ENCODE data around the gene CMC1.
"Not testable (repeated sequence)": the region's sequence is repeated elsewhere in the genome, so short reads cannot be mapped to it uniquely, and the experiment has no call there.

CMC1 gene

GRCh38 chr3:28241221-28242160, at the start of gene CMC1:
CMC1 (plus strand) TSS chr3:28241619; CDS start chr3:28241794, 175 bp downstream.
- peak; percentile 89 for DNase-seq (ENCODE audit: low read depth)

GRCh38 chr3:28198161-28198560, 43.3 kb upstream of the CMC1 start:
- DNase-seq (ENCODE audit: low read depth), result no peak
- no peak overlapping the region for H3K4me3 ChIP-seq (ENCODE audit: low read depth, low read length)

More at GRCh38 chr3:28241221-28242160, at the start of gene CMC1:
- peak within 1 kb of the TSS; percentile 92 for H3K4me3 ChIP-seq (ENCODE audit: low read depth, low read length)

GRCh38 chr3:28198974-28199373, 42.4 kb upstream of the CMC1 start:
- DNase-seq (ENCODE audit: low read depth), result no peak
- H3K4me3 ChIP-seq (ENCODE audit: low read depth, low read length), result no peak overlapping the region

- DNase-seq (ENCODE audit: low read depth); H3K4me3 ChIP-seq (ENCODE audit: low read depth, low read length): not testable (repeated sequence)
These were observed 41.8 kb upstream of the CMC1 start for GRCh38 chr3:28199643-28200042.

- not testable (repeated sequence) for H3K4me3 ChIP-seq (ENCODE audit: low read depth, low read length)
These were observed 41.0 kb upstream of the CMC1 start for GRCh38 chr3:28200366-28200848.

GRCh38 chr3:28206479-28206878, 34.9 kb upstream of the CMC1 start:
- H3K4me3 ChIP-seq (ENCODE audit: low read depth, low read length), result no peak overlapping the region
- DNase-seq (ENCODE audit: low read depth), result no peak

More at GRCh38 chr3:28200366-28200848, 41.0 kb upstream of the CMC1 start:
- DNase-seq (ENCODE audit: low read depth), result not testable (repeated sequence)

GRCh38 chr3:28207000-28207733, 34.3 kb upstream of the CMC1 start:
- H3K4me3 ChIP-seq (ENCODE audit: low read depth, low read length), result no peak overlapping the region
- no peak for DNase-seq (ENCODE audit: low read depth)

GRCh38 chr3:28210968-28211713, 30.3 kb upstream of the CMC1 start:
- no peak overlapping the region for H3K4me3 ChIP-seq (ENCODE audit: low read depth, low read length)
- no peak for DNase-seq (ENCODE audit: low read depth)

GRCh38 chr3:28212681-28213080, 28.7 kb upstream of the CMC1 start:
- DNase-seq (ENCODE audit: low read depth), result no peak
- no peak overlapping the region for H3K4me3 ChIP-seq (ENCODE audit: low read depth, low read length)

GRCh38 chr3:28215407-28215806, 26.0 kb upstream of the CMC1 start:
- no peak overlapping the region for H3K4me3 ChIP-seq (ENCODE audit: low read depth, low read length)
- DNase-seq (ENCODE audit: low read depth), result no peak

- no peak for DNase-seq (ENCODE audit: low read depth)
- no peak overlapping the region for H3K4me3 ChIP-seq (ENCODE audit: low read depth, low read length)
These were observed 23.1 kb upstream of the CMC1 start for GRCh38 chr3:28218071-28218916.

- no peak for DNase-seq (ENCODE audit: low read depth)
- H3K4me3 ChIP-seq (ENCODE audit: low read depth, low read length), result no peak overlapping the region
These were observed 22.6 kb upstream of the CMC1 start for GRCh38 chr3:28218917-28219198.

- DNase-seq (ENCODE audit: low read depth), result no peak
- H3K4me3 ChIP-seq (ENCODE audit: low read depth, low read length), result no peak overlapping the region
These were observed 17.0 kb upstream of the CMC1 start for GRCh38 chr3:28224430-28224829.

- DNase-seq (ENCODE audit: low read depth), result no peak
- no peak overlapping the region for H3K4me3 ChIP-seq (ENCODE audit: low read depth, low read length)
These were observed 15.4 kb upstream of the CMC1 start for GRCh38 chr3:28226020-28226419.

GRCh38 chr3:28228623-28229022, 12.8 kb upstream of the CMC1 start:
- H3K4me3 ChIP-seq (ENCODE audit: low read depth, low read length), result no peak overlapping the region
- DNase-seq (ENCODE audit: low read depth), result no peak

- no peak overlapping the region for H3K4me3 ChIP-seq (ENCODE audit: low read depth, low read length)
- DNase-seq (ENCODE audit: low read depth), result no peak
These were observed 8.8 kb upstream of the CMC1 start for GRCh38 chr3:28232659-28233058.

- no peak for DNase-seq (ENCODE audit: low read depth)
- H3K4me3 ChIP-seq (ENCODE audit: low read depth, low read length), result no peak overlapping the region
These were observed 7.0 kb upstream of the CMC1 start for GRCh38 chr3:28234454-28234853.

- no peak overlapping the region for H3K4me3 ChIP-seq (ENCODE audit: low read depth, low read length)
These were observed 2.3 kb upstream of the CMC1 start for GRCh38 chr3:28239108-28239507.

GRCh38 chr3:28240441-28240840, 978 bp upstream of the CMC1 start:
- no peak for DNase-seq (ENCODE audit: low read depth)
- H3K4me3 ChIP-seq (ENCODE audit: low read depth, low read length), result peak overlapping the region; percentile 92

More at GRCh38 chr3:28239108-28239507, 2.3 kb upstream of the CMC1 start:
- no peak for DNase-seq (ENCODE audit: low read depth)

Data from skeletal muscle cell (primary cell).